HL-60 (cell line): ENCODE data around the gene CDC42BPB.

Experiments
- CTCF ChIP-seq: IDR thresholded peaks from one replicate; pipeline ENCODE4 v1.5.1; 2011; ENCODE audit warnings: low read length, control low read depth, inconsistent platforms; ENCODE audit not compliant: insufficient read depth
- REST ChIP-seq: IDR thresholded peaks from 2 replicates; pipeline ENCODE4 v1.6.1; 2012; ENCODE audit warnings: low read depth; ENCODE audit not compliant: insufficient replicate concordance
- SPI1 ChIP-seq: IDR thresholded peaks from 2 replicates; pipeline ENCODE4 v1.6.1; 2012; ENCODE audit warnings: low read depth, mild to moderate bottlenecking, borderline replicate concordance

GRCh38 chr14:102891111-102891510 is 166.2 kb downstream of the CDC42BPB start:
- TF ChIP-seq SPI1 (no peak), CTCF (no peak), REST (no peak)
